HL-60/S4 treated with retinoic acid at 250 ng/mL for 4 days and 3 days (cell line): Measurements from ENCODE around the gene CDC16.
"Not testable (repeated sequence)": the region's sequence is repeated elsewhere in the genome, so short reads cannot be mapped to it uniquely, and the experiment has no call there.

Experiments
- in situ Hi-C: fragments of 300-500 bp; cut with MboI; formaldehyde crosslinking; loops from 2 replicates; pipeline ENCODE4 v1.7.0; 2022; ENCODE audit warnings: low sequenced_read_pairs

Gene CDC16

DNA sequence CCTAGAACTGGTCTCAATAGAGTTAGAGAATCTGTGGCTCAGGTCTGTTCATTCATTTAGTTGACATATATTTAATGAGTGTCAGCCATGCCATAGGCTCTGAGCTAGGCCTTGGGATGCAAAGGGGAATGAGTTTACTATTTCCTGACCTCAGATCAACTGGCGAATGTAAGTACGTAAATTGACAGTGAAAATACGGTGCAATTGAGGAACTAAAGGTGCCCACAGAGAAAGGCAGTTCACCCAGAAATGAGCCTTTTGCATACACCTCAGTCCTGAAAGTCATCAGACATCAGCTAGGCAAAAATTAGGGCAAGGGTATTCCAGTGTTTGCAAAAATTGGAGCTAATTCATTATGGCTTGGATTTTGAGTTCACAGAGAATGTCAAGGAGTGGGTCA is 26.1 kb downstream of the CDC16 start:
- in situ Hi-C loops = no loop called here

DNA sequence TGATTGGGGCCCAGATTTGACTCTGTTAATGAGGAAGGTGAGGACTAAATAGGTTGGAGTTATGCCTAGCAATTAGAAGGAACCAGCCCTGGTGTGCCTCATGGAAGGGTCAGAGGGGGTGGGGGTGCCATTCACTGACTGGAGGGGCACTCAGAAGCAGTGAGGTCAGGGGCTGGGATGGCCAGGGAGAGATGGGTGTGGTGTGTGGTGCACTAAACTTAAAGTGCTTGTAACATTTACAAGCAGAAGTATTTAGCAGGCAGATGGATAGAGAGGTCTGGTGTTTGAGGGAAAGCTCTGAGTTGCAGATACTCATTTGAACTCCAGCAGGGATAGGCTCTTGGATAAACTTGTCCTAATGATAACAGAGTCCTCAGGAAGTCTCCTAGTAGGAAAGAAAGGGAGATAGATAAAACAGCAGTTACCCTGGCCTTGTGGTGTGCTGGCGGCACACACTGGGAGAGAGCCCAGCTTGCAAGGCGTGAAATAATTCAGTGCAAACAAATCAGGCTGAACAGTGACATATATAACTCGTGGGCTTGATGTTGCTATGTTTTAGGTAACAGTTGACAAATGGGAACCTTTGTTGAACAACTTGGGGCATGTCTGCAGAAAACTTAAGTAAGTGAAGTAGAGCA is 26.8 kb downstream of the CDC16 start:
- in situ Hi-C loops = no loop called here

DNA sequence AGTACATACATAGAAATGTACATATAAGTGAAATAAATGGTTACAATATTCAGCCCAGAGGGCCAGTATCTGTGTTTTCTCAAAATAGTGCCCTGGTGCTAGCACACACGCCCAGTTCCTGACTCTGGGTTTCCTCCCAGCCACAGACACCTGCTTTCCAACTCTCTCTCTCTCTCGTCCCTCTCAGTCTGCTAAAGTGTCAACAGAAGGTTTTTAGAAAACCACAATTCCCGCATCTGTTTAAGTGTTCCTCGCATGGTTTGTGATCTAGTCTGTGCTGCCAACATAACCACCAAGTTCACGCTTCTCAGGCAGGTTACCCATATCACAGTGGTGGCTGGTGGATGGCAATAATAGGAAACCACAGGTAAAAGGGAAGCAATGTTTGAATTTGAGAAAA is 28.9 kb downstream of the CDC16 start:
- in situ Hi-C loops = no loop called here

GRCh38 chr13:114264313-114264712 is 29.6 kb downstream of the CDC16 start:
- in situ Hi-C loops = not testable (repeated sequence)

DNA sequence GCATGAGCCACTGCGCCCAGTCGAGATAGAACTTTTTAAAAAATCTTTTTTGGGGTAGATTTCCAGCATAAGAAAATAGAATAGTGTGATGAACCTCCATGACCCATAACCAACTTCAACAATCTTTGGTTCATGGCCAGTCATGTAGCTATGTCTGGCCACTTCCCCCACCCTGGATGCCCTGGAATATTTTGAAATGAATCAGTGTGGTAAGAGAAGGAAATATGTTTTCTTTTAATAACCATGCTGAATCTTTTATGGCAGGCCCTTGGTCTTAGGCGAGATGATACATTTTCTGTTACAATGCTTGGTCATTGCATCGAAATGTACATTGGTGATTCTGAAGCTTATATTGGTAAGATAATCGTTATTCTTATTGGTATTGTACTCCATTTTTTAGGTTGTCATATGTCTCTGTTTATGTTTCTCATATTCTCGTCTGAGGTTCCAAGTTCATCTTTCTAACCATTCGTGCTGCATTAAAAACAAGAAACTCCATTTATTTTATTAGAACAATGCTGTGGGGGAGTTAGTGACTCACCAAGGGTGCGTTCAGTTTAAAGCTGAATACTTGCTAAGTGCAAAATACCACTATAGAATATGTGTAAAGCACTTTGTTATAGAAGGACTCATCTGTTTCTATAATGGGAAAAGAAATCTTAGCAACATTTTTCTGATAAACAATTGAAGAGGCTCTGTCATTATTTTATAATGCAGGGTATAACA is 30.4 kb downstream of the CDC16 start:
- in situ Hi-C loops = no loop called here

DNA sequence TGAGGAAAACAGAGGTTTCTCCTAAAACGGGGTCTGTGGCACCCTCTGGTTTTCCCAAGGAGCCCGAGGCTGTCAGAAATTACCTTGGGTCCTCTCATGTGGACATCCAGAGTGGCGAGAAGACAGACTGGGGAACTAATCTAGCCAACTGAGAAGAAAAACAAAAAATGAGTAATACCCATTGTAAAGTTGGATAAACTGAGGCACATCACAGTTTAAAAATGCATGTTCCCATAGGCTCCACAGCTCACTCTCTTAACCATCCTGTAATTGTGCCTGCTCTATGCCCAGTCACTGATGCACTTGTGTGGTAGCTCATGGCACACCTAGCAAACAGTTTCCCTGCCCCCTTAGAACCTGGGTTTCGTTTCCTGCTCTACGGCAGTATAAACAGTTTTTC is 31.5 kb downstream of the CDC16 start:
- in situ Hi-C loops = no loop called here

- in situ Hi-C loops = no loop called here
These were observed 33.9 kb downstream of the CDC16 start for GRCh38 chr13:114268344-114269280.

GRCh38 chr13:114269281-114269770 is 34.6 kb downstream of the CDC16 start:
- in situ Hi-C loops = no loop called here

DNA sequence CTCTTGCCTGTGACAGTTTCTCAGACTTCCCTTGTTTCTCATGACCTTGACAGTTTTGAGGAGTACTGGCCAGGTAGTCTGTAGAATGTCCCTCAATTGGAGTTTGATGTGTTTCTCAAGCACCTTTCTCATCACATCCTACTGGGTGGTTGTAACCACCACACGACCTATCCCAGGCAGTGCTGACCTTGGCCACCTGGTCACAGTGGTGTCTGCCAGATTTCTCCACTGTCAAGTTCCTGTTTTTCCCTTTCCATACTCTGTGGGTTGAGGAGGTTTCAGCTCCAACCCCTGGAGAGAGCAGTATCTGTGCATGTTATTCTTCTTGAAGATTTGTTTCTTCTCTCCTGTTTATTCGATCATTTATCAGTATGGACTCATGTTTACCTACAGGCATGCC is 38.3 kb downstream of the CDC16 start:
- in situ Hi-C loops = no loop called here

DNA sequence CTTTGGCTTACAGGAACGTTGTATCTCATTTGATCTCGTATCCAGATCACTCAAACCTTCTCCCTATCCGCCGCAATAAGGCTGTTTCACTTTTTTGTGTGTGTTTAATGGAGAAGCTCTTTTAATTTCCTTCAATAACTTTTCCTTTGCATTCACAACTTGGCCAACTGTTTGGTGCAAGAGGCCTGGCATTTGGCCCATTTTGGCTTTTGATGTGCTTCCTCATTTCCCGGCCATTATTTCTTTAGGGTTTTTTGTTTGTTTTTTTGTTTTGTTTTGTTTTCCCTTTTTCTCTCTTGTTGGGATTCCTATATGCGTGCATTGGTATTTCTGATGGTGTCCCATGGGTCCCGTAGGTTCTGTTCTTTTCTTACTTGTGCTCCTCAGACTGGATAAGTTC is 40.6 kb downstream of the CDC16 start:
- in situ Hi-C loops = no loop called here

DNA sequence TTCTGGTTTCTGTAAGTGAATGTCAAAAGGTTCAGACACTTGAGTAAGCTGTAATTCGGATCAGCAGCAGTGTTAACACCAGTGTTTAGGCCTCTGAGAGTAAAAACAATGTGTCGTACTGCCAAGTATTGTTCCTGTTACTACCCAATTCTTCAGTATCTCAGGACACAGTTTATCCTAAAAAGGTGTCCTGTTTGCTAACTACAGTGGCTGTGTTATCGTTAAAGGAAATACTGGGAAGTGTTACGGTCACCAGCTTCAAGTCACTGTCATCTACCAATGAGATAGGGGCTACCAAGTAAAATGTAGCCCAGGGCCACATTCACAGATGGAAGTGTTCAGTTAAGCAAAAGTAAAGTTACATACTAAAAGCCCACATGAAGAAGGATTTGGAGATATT is 44.4 kb downstream of the CDC16 start:
- in situ Hi-C loops = no loop called here

DNA sequence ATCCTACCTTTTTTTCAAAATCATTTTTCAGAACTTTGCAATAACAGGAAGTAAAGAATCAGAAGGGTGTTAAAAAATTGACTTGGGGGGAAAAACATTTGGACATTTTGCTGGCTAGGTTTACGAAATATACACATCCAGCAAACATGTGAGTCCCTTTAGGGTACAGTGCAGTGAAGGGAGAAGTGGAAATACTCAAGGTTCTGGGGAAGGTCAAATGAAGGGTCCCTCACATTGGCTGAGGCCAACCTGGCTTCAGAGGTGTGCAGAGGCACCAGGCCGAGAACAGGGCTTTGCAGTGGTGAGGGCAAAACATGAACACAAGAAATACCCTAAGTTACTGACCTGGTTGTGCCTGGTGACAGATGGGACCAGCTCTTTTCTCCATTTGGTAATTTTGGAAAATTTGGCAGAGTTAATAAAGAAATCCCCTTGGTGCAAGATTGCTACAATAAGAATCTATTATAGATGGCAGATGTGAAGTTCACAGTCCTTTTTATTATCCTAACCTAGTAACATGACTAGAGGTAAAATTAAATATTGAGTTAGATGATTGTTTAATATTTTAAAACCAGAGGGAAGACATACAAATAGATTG is 45.2 kb downstream of the CDC16 start:
- in situ Hi-C loops = no loop called here

DNA sequence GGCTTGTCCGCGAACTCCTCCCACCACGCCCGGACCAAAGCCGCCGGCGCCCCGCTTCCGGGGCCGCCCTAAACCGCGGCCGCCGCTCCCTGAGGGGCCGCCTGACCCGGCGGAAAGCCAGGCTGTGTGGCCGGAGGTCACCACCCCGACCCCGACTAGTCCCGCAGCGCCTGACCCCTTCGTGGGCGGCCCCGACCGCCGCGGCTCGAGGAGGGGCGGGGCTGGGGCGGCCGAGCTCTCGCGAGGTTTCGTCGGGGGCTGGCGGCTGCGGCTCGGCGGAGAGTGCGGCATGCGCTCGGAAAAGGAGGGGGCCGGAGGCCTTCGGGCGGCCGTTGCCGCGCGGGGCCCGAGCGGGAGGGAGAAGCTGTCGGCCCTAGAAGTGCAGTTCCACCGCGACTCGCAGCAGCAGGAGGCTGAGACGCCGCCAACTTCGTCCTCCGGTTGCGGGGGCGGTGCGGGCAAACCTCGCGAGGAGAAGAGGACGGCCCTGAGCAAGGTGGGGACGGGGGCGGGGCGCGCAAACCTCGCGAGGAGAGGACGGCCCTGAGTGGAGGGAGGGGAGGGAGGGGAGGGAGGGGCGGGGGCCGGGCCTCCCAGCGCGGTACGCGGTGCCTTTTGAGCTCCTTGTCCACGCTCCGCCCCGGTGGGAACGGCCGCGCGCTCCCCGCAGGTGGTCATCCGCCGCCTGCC is 46.8 kb downstream of the CDC16 start, which contains the start of gene UPF3A:
Gene UPF3A, plus strand, starts transcription at position 251 of the 690 bp plus-strand sequence. Its CDS starts 39 bp downstream, at position 290.
- in situ Hi-C loops = no loop called here

DNA sequence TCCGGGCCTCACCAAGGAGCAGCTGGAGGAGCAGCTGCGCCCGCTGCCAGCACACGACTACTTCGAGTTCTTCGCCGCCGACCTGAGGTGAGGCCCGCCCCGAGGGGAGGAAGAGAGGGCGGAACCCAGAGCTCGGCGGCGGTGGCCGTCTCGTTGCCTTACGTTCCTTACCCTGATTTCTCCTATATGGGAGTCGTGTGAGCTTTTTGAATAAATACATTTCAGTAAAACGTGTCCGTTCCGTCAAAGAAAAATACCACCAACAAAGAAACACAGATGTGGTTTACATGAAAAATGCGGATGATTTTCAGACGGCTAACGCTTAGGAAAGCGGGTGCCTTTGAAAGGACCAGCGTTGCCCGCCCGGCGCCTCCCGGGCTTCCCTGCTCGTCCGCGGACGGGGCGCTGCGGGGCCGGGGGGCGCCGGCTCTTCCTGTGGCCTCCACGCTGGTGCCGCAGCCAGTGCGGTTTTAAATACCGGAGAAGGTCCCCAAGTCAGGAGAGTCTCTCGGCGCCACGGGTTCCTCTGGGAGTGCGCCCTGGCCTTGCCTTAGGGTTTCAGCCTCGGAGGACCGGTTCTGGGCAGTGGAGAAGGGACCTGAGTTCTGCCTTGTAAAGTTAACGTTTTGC is 47.5 kb downstream of the CDC16 start:
- in situ Hi-C loops = no loop called here

- in situ Hi-C loops = no loop called here
These were observed 48.9 kb downstream of the CDC16 start for GRCh38 chr13:114283576-114283975.

- in situ Hi-C loops = no loop called here
These were observed 50.0 kb downstream of the CDC16 start for GRCh38 chr13:114284680-114285079.

DNA sequence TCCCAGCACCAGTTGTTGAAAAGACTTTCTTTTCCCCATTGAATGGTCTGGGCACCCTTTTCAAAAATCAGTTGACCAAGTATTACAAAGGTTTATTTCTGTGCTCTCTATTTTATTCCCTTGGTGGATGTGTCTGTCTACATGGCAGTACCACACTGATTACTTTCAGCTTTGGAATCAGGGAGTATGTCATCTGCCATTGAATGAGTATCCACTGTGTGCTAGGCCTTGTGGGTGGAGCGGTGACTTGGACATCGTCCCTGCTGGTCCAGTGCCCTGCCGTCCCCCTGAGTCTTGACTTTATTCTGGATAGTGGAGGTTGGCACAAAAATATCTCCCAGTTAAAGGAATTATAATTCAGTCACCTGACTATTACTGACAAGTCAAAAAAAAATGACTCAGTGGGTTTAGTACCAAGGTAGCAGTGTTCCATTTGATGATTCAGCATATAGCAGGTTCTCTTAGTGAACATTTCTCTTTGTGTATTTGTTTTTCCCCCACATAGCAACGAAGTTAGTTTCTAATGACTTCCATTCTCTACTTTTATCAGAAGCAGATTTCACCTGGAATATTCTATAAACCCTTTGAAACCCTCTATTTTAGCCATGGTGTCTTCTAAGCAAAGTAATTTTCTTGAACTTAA is 50.6 kb downstream of the CDC16 start:
- in situ Hi-C loops = no loop called here

- in situ Hi-C loops = no loop called here
These were observed 52.1 kb downstream of the CDC16 start for GRCh38 chr13:114286808-114287207.

GRCh38 chr13:114288157-114288591 is 53.5 kb downstream of the CDC16 start:
- in situ Hi-C loops = no loop called here
